H1 (cell line): ENCODE measurements around the gene SYT15. TPM values are rescaled to one million over a fixed set of nuclear protein-coding genes. Genes with fewer than 3 reads are reported as not detected.

Source experiments
- ASH2L ChIP-seq: fragments of 200-600, 300-600 bp; sonication (generic); IDR thresholded peaks from one replicate; pipeline ENCODE4 v1.7.1; 2017; ENCODE audit warnings: low read length
- BCL11A ChIP-seq, 2 experiments: IDR thresholded peaks; one replicate each; pipeline ENCODE4 v1.6.1; 2011; ENCODE audit warnings: low read depth in 2 of 2, low read length in 2 of 2, mild to moderate bottlenecking in 2 of 2
- BRCA1 ChIP-seq: IDR thresholded peaks from 2 replicates; pipeline ENCODE4 v1.6.1; 2012; ENCODE audit warnings: low read depth, low read length, improper control_type of control experiment
- CHD7 ChIP-seq: fragments of 300-600 bp; sonication (generic); IDR thresholded peaks from 2 replicates; pipeline ENCODE4 v1.7.1; 2012; ENCODE audit warnings: low read length, moderate library complexity, mild to moderate bottlenecking, inconsistent platforms; ENCODE audit not compliant: insufficient replicate concordance
- KDM1A ChIP-seq: fragments of 200-600, 300-600 bp; sonication (generic); IDR thresholded peaks from 2 replicates; pipeline ENCODE4 v1.7.1; 2016; ENCODE audit warnings: mild to moderate bottlenecking, low read length, borderline replicate concordance
- SAP30 ChIP-seq: fragments of 300-600 bp; sonication (generic); IDR thresholded peaks from 2 replicates; pipeline ENCODE4 v1.7.1; 2012; ENCODE audit warnings: low read length, moderate library complexity, mild to moderate bottlenecking, inconsistent platforms; ENCODE audit not compliant: insufficient read depth, insufficient replicate concordance
- TAF7 ChIP-seq: optimal IDR thresholded peaks from 2 replicates; pipeline ENCODE3; 2011; ENCODE audit warnings: low read depth, mild to moderate bottlenecking, inconsistent platforms, low read length, moderate library complexity, borderline replicate concordance
- ZNF274 ChIP-seq: IDR thresholded peaks from 2 replicates; pipeline ENCODE4 v1.7.0; 2012; ENCODE audit warnings: low read length, borderline replicate concordance; ENCODE audit errors: extremely low read depth
- polyA plus RNA-seq, 7 experiments: library from polyadenylated mRNA; depleted of rRNA in 3 of 7; stranded (reverse) in 5 of 7; unstranded in 2 of 7; fragments of >200 nt in 5 of 7; fragments of 200-250 nt in 2 of 7; gene quantifications; 1 replicate in 5 of 7; 2 replicates in 1 of 7; 4 replicates in 1 of 7; pipeline versions ENCODE4 v1.2.1 to v1.2.3, GENCODE V29; 2011 to 2013; ENCODE audit warnings: missing spikeins in 2 of 7, mixed read lengths in 2 of 7
- total RNA-seq: library from RNA; stranded (reverse); fragmentation: NEBNext Ultra II Directional; extraction: Animal tissue kit (Norgen Biotek cat#: 25700); gene quantifications from 2 replicates; pipeline ENCODE4 v1.2.1, GENCODE V29; 2021

The SYT15 gene
- total and polyA plus RNA-seq, 2 of the 8 experiments (the other 6 are each of a cell fraction or from before 2014, with no cell fraction given) = 0.39 to 0.61 TPM

GRCh38 chr10:46554166-46554781, 24.7 kb upstream of the SYT15 start (continued):
- no peak for TF ChIP-seq CHD7
- TF ChIP-seq TAF7 = no peak
- TF ChIP-seq ASH2L = no peak
- no peak for TF ChIP-seq SAP30
- no peak for TF ChIP-seq ZNF274
- TF ChIP-seq KDM1A = no peak
- no peak for TF ChIP-seq BCL11A (IDR thresholded peaks at IDR 0.05; ENCODE audit: low read depth in 2 of 2, low read length in 2 of 2)
- TF ChIP-seq BRCA1 = no peak
